GM10248 (cell line): Measurements from ENCODE around the gene SPTB.

ENCODE experiments used
- CTCF ChIA-PET: fragments of 300-600 bp; sonication (Branson Sonifier 250); formaldehyde crosslinking; extraction: SDS; loops from one replicate; lab custom pipeline; 2021; ENCODE audit warnings: antibody characterized with exemption; lab: Yijun Ruan, JAX
- POLR2A ChIA-PET: fragments of 350-650 bp; sonication (Branson Sonifier 250); formaldehyde crosslinking; extraction: SDS; loops from one replicate; lab custom pipeline; 2020; ENCODE audit warnings: antibody characterized with exemption; lab: Yijun Ruan, JAX
- DNase-seq: peaks from one replicate; pipeline ENCODE4 v3.0.0; 2012; ENCODE audit errors: extremely low spot score
- CTCF ChIP-seq: IDR thresholded peaks from 2 replicates; pipeline ENCODE4 v1.5.1; 2012; ENCODE audit warnings: mild to moderate bottlenecking, low read depth; ENCODE audit errors: extremely low read depth, missing control alignments, control extremely low read depth

The SPTB gene

GRCh38 chr14:64754685-64755084, 125.0 kb downstream of the SPTB start:
- POLR2A ChIA-PET, result no interaction called here

DNA sequence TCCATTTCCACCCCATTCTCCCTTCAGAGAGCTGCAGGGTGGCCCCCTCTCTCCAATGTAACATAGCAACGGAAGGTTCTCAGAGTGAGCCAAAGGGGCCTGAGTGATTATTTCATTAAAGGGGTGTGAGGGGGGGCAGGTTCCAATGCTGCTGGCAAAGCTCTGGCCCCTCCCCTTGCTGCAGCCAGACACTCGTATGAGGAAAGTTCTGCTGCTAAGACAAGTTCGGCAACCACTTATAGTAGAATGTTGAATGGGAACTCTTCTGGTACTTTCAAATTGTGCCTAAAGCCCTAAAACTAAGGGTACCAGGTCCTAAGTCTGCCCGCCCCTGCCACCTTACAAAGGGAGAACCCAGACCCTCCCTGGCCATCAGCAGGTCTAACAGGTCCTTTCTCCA, 125.7 kb downstream of the SPTB start:
- DNase-seq, result no peak
- no peak for TF ChIP-seq CTCF
- CTCF ChIA-PET, result interaction anchor here (1.6 to 2.3 kb wide), 3 partner anchors 8 to 82 kb away, joined by 4 to 10 read pairs (median 4); no protein-coding TSS in a partner anchor
- POLR2A ChIA-PET, result no interaction called here

More at GRCh38 chr14:64754685-64755084, 125.0 kb downstream of the SPTB start:
- CTCF ChIA-PET, result interaction anchor here (1.7 to 2.4 kb wide), 3 partner anchors 10 to 83 kb away, joined by 3 to 8 read pairs (median 4); no protein-coding TSS in a partner anchor
- TF ChIP-seq CTCF, result no peak
- DNase-seq, result no peak

GRCh38 chr14:64753374-64753773, 126.3 kb downstream of the SPTB start:
- DNase-seq, result no peak
- POLR2A ChIA-PET, result no interaction called here
- TF ChIP-seq CTCF, result no peak
- CTCF ChIA-PET, result interaction anchor here (1.4 to 2.3 kb wide), 3 partner anchors 9 to 12 kb away, joined by 4 to 10 read pairs (median 4); no protein-coding TSS in a partner anchor

GRCh38 chr14:64752909-64753308, 126.8 kb downstream of the SPTB start:
- no peak for DNase-seq
- TF ChIP-seq CTCF, result no peak
- POLR2A ChIA-PET, result no interaction called here
- CTCF ChIA-PET, result interaction anchor here (1.4 to 2.3 kb wide), 3 partner anchors 9 to 12 kb away, joined by 4 to 10 read pairs (median 4); no protein-coding TSS in a partner anchor

- POLR2A ChIA-PET, result no interaction called here
- CTCF ChIA-PET, result interaction anchor here (1.2 to 1.6 kb wide), 4 partner anchors 10 to 143 kb away, joined by 5 to 6 read pairs (median 5); no protein-coding TSS in a partner anchor
- no peak for DNase-seq
- TF ChIP-seq CTCF, result no peak
Observed at GRCh38 chr14:64748995-64749714, 130.6 kb downstream of the SPTB start.

DNA sequence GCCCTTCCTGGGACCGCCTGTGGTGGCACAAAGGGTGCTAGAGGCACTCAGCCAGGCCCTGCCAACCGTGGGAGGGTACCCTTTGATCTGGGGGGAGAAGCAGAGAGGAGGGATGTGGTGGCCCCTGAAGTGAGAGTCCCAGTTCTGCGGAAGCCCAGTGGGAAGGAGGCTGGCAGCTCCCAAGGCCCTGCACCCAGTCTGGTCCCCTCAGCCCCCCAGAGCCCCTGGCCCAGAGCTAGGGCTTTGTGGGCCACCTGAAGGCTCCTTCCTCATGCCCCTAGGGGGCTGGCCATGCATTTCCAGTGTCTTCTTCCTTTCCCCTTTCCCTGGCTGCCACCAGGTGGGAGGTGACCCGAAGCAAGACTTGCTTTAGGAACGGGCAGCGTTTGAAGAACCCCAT, 131.2 kb downstream of the SPTB start:
- POLR2A ChIA-PET, result no interaction called here
- CTCF ChIA-PET, result interaction anchor here (1.6 kb wide), 1 partner anchor 143 kb away, joined by 5 read pairs; no protein-coding TSS in a partner anchor
- DNase-seq, result no peak
- TF ChIP-seq CTCF, result no peak
